Cardiac muscle cell (in vitro differentiated cells and primary cell): ENCODE data around the gene SOS2. TPM values are rescaled to one million over a fixed set of nuclear protein-coding genes. Genes with fewer than 3 reads are reported as not detected.

Experiments
- DNase-seq, 2 donors: peaks; one replicate each; pipeline versions ENCODE4 v3.0.0 to v3.0.0-alpha.2; 2010 to 2017; ENCODE audit warnings: low read depth in 1 of 2, low spot score in 1 of 2
- H3K27ac ChIP-seq: fragments of 200-600 bp; sonication (generic); 2 replicates; pipeline ENCODE4 v1.5.1; 2016
- H3K27me3 ChIP-seq: fragments of 200-600 bp; sonication (generic); 2 replicates; pipeline ENCODE4 v1.6.0; 2016; ENCODE audit warnings: control low read depth
- H3K36me3 ChIP-seq: fragments of 200-600 bp; sonication (generic); 2 replicates; pipeline ENCODE4 v1.5.1; 2016; ENCODE audit warnings: control low read depth
- H3K4me1 ChIP-seq: fragments of 200-600 bp; sonication (generic); 2 replicates; pipeline ENCODE4 v1.8.1; 2017; ENCODE audit warnings: low read depth, mild to moderate bottlenecking, mixed run types
- H3K4me3 ChIP-seq: fragments of 200-600 bp; sonication (generic); 2 replicates; pipeline ENCODE4 v1.5.1; 2016; ENCODE audit warnings: mild to moderate bottlenecking
- H3K9me3 ChIP-seq: fragments of 200-600 bp; sonication (generic); 2 replicates; pipeline ENCODE4 v1.5.1; 2017; ENCODE audit warnings: low read depth, mild to moderate bottlenecking, control low read depth
- CTCF ChIP-seq: IDR thresholded peaks from 2 replicates; pipeline ENCODE4 v1.5.1; 2012; ENCODE audit warnings: low read depth, mild to moderate bottlenecking, low read length
- polyA plus RNA-seq: library from polyadenylated mRNA; unstranded; fragments of >200 nt; fragmentation: Nextera tagmentation; extraction: Ambion mirVana; gene quantifications from 2 replicates; pipeline ENCODE4 v1.2.1, GENCODE V29; 2016
- total RNA-seq: library from RNA; depleted of rRNA; stranded (reverse); fragments of >200 nt; gene quantifications from 2 replicates; pipeline ENCODE4 v1.2.3, GENCODE V29; 2016

The SOS2 gene
- total and polyA plus RNA-seq, 2 experiments from 2014 or later = 14.3 to 15.4 TPM

- DNase-seq = no peak
- no peaks in the 10 kb centered on the region for H3K36me3 ChIP-seq
- H3K27me3 ChIP-seq = no peaks in the 10 kb centered on the region
- H3K27ac ChIP-seq = no peak overlapping the region
- H3K9me3 ChIP-seq = no peaks in the 10 kb centered on the region
- H3K4me3 ChIP-seq = no peak overlapping the region
- TF ChIP-seq CTCF = no peak
- H3K4me1 ChIP-seq = no peaks in the 10 kb centered on the region
Observed at GRCh38 chr14:50099335-50099734, 132.0 kb downstream of the SOS2 start.

- Histone ChIP-seq H3K9me3 (no peaks in the 10 kb centered on the region), H3K4me1 (no peaks in the 10 kb centered on the region), H3K4me3 (no peak overlapping the region), H3K36me3 (no peaks in the 10 kb centered on the region), H3K27ac (no peak overlapping the region), H3K27me3 (no peaks in the 10 kb centered on the region)
- DNase-seq = no peak
- TF ChIP-seq CTCF = no peak
Observed at GRCh38 chr14:50095895-50096294, 135.5 kb downstream of the SOS2 start.

GRCh38 chr14:50094056-50094755 is 137.2 kb downstream of the SOS2 start:
- no peak for DNase-seq
- Histone ChIP-seq H3K27me3 (no peaks in the 10 kb centered on the region), H3K36me3 (no peaks in the 10 kb centered on the region), H3K4me3 (no peak overlapping the region), H3K27ac (no peak overlapping the region), H3K4me1 (no peaks in the 10 kb centered on the region), H3K9me3 (no peaks in the 10 kb centered on the region)
- no peak for TF ChIP-seq CTCF

- Histone ChIP-seq H3K4me1 (no peaks in the 10 kb centered on the region), H3K4me3 (no peak overlapping the region), H3K36me3 (no peaks in the 10 kb centered on the region), H3K27ac (no peak overlapping the region), H3K27me3 (no peaks in the 10 kb centered on the region), H3K9me3 (no peaks in the 10 kb centered on the region)
- DNase-seq = no peak
- TF ChIP-seq CTCF = no peak
Observed at GRCh38 chr14:50093496-50093895, 137.9 kb downstream of the SOS2 start.

GRCh38 chr14:50092006-50092555 is 139.3 kb downstream of the SOS2 start:
- Histone ChIP-seq H3K4me1 (peaks cover 5% of the 10 kb centered on the region), H3K9me3 (no peaks in the 10 kb centered on the region), H3K36me3 (no peaks in the 10 kb centered on the region), H3K4me3 (no peak overlapping the region), H3K27ac (no peak overlapping the region), H3K27me3 (no peaks in the 10 kb centered on the region)
- DNase-seq = no peak
- TF ChIP-seq CTCF = no peak
